A673 (cell line): ENCODE results near the gene FNDC10. TPM values are rescaled to one million over a fixed set of nuclear protein-coding genes. Genes with fewer than 3 reads are reported as not detected.
"Not testable (repeated sequence)": the region's sequence is repeated elsewhere in the genome, so short reads cannot be mapped to it uniquely, and the experiment has no call there.

Experiments used
- BruUV-seq: library from RNA; stranded (reverse); fragments of 400-500 nt; replicated peaks from 2 replicates; lab custom pipeline; 2021; lab: Mats Ljungman, UMichigan
- CTCF ChIA-PET: fragments of 300-600 bp; sonication (Branson Sonifier 250); formaldehyde crosslinking; loops from one replicate; lab custom pipeline; 2022; ENCODE audit warnings: antibody characterized with exemption; lab: Charles Lee
- POLR2A ChIA-PET: fragments of 300-600 bp; sonication (Branson Sonifier 250); formaldehyde crosslinking; loops from one replicate; lab custom pipeline; 2022; ENCODE audit warnings: antibody characterized with exemption; ENCODE audit not compliant: low non-redundant PET; lab: Charles Lee
- DNase-seq: peaks from one replicate; pipeline ENCODE4 v3.0.0-alpha.2; 2015; ENCODE audit warnings: low spot score
- H3K27ac ChIP-seq: fragments of 200-600 bp; sonication (generic); 2 replicates; pipeline ENCODE4 v1.5.1; 2016; ENCODE audit warnings: mixed run types, low read depth, mild to moderate bottlenecking, mixed read lengths, antibody characterized with exemption, low read length; ENCODE audit not compliant: poor library complexity, severe bottlenecking
- H3K27me3 ChIP-seq: fragments of 200-600 bp; sonication (generic); replicated peaks from 2 replicates; pipeline ENCODE4 v1.6.1; 2017; ENCODE audit warnings: mixed run types, low read depth, mild to moderate bottlenecking, mixed read lengths, antibody characterized with exemption, low read length; ENCODE audit not compliant: insufficient read depth, poor library complexity
- H3K36me3 ChIP-seq: fragments of 200-600 bp; sonication (generic); 2 replicates; pipeline ENCODE4 v1.6.1; 2016; ENCODE audit warnings: mixed run types, mild to moderate bottlenecking, mixed read lengths, antibody characterized with exemption, low read length; ENCODE audit not compliant: insufficient read depth, poor library complexity, severe bottlenecking
- H3K4me1 ChIP-seq: fragments of 200-600 bp; sonication (generic); 2 replicates; pipeline ENCODE4 v1.6.1; 2017; ENCODE audit warnings: mixed run types, mild to moderate bottlenecking, mixed read lengths, antibody characterized with exemption, low read length; ENCODE audit not compliant: insufficient read depth, poor library complexity, severe bottlenecking
- H3K4me3 ChIP-seq: fragments of 200-600 bp; sonication (generic); 2 replicates; pipeline ENCODE4 v1.5.1; 2016; ENCODE audit warnings: low read depth, mixed run types, mild to moderate bottlenecking, mixed read lengths, low read length; ENCODE audit not compliant: poor library complexity, severe bottlenecking
- H3K9me3 ChIP-seq: fragments of 200-600 bp; sonication (generic); 2 replicates; pipeline ENCODE4 v1.6.1; 2016; ENCODE audit warnings: mixed run types, low read depth, mild to moderate bottlenecking, mixed read lengths, antibody characterized with exemption, low read length; ENCODE audit not compliant: poor library complexity, severe bottlenecking
- EZH2 ChIP-seq: fragments of 200-600 bp; sonication (generic); IDR thresholded peaks from 2 replicates; pipeline ENCODE4 v1.6.1; 2017; ENCODE audit warnings: borderline replicate concordance, low read depth, mild to moderate bottlenecking, mixed read lengths, antibody characterized with exemption, low read length; ENCODE audit not compliant: poor library complexity, severe bottlenecking
- intact Hi-C: fragments of 100-400 bp; cut with micrococcal nuclease; formaldehyde crosslinking; loops from one replicate; pipeline ENCODE4 v1.10.0; 2022; ENCODE audit not compliant: unreplicated experiment
- total RNA-seq: library from RNA; stranded (reverse); gene quantifications from 2 replicates; pipeline ENCODE4 v1.2.3, GENCODE V29; 2021
- TF ChIP-seq, protein P1 (sequence below): fragments of 300-800, 200-600 bp; sonication (generic); conservative IDR thresholded peaks from 2 replicates; pipeline ENCODE4 v1.5.1; 2017; ENCODE audit warnings: low read depth, mild to moderate bottlenecking, antibody characterized with exemption, low read length, moderate library complexity, mixed read lengths

The FNDC10 gene
- total RNA-seq, 1 experiment from 2014 or later, result 1.7 TPM

DNA sequence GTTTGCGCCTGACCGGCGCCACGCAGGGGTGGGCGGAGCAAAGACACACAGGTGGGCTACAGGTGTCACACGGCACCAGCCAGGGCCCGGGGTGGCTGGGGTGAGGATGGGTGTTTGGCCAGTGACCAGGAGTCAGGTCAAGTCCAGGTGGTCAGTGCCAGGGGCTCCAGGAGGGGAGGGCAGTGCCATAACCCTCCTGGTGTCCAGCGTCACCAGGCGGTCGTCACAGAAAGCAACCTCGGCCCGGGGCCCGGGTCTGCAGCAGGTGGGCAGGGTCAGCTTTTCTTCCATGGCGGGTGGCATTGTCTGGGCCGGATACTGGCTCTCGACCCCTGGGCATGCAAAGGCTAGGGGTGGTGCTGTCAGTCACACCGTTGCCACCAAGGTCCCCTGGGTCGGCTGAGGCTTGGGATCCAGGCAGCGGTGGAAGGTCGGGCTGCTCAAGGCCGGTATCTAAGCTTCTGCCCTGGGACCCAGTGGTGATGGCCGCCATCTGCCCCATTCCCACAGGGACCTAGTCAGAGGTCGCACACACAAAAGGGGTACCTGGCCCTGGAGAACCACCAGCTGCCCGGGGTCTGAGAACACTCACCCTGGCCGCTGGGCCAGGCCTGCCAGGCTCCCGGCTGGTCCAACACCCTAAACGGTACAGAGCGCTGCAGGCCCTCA lies 1.8 kb downstream of the FNDC10 start:
- no TSS peak for BruUV-seq
- intact Hi-C loops, result no loop called here
- Histone ChIP-seq H3K27ac (no peak overlapping the region), H3K9me3 (no peaks in the 10 kb centered on the region), H3K36me3 (no peaks in the 10 kb centered on the region), H3K4me3 (no peak overlapping the region), H3K27me3 (no peaks in the 10 kb centered on the region), H3K4me1 (no peaks in the 10 kb centered on the region)
- ChIA-PET POLR2A (no interaction called here), CTCF (no interaction called here)
- DNase-seq, result no peak
- no peak for TF ChIP-seq EZH2
- TF ChIP-seq, protein P1, sequence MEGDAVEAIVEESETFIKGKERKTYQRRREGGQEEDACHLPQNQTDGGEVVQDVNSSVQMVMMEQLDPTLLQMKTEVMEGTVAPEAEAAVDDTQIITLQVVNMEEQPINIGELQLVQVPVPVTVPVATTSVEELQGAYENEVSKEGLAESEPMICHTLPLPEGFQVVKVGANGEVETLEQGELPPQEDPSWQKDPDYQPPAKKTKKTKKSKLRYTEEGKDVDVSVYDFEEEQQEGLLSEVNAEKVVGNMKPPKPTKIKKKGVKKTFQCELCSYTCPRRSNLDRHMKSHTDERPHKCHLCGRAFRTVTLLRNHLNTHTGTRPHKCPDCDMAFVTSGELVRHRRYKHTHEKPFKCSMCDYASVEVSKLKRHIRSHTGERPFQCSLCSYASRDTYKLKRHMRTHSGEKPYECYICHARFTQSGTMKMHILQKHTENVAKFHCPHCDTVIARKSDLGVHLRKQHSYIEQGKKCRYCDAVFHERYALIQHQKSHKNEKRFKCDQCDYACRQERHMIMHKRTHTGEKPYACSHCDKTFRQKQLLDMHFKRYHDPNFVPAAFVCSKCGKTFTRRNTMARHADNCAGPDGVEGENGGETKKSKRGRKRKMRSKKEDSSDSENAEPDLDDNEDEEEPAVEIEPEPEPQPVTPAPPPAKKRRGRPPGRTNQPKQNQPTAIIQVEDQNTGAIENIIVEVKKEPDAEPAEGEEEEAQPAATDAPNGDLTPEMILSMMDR, result no peak

DNA sequence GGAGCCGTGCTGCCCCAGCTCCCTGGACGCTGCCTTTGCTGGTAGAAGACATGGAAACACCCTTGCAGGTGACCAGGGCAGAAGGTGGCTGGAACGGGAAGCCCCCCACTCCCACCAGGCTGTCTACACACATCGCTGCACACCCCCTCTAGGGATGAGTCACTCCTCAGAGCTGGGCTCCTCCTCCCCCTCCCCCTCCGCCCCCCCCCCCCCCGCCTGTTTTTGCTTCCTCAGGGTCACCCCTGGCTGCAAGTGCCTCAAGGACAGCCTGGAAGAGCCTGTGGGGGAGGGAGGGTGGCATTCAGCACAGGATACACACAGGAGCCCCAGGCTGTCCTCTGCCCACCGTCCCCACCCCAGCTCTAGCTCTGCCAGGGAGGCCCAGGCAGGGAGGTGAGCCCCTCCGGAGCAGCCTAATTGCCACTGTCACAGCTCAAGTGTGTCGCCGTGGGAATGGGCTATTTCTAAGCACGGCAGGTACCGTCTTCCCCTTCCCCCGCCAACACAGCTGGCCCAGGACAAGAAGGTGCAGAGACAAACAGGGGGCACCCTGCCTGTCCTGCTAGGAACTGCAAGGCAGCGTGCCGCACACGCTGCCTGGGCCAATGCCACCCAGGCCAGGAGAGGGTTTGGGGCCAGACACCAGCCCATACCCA lies 2.5 kb downstream of the FNDC10 start:
- BruUV-seq, result no TSS peak
- intact Hi-C loops, result no loop called here
- CTCF ChIA-PET, result interaction anchor here (0.7 kb wide), 1 partner anchor 97 kb away, joined by 8 read pairs; no protein-coding TSS in a partner anchor
- no peak overlapping the region for H3K27ac ChIP-seq
- POLR2A ChIA-PET, result interaction anchor here (0.7 kb wide), 1 partner anchor 106 kb away, joined by 4 read pairs; no protein-coding TSS in a partner anchor
- H3K4me3 ChIP-seq, result no peak overlapping the region
- TF ChIP-seq, protein P1, result peak; percentile 42
- TF ChIP-seq EZH2, result no peak
- H3K9me3 ChIP-seq, result no peaks in the 10 kb centered on the region
- H3K27me3 ChIP-seq, result no peaks in the 10 kb centered on the region
- H3K4me1 ChIP-seq, result no peaks in the 10 kb centered on the region
- DNase-seq, result peak; percentile 53
- no peaks in the 10 kb centered on the region for H3K36me3 ChIP-seq

DNA sequence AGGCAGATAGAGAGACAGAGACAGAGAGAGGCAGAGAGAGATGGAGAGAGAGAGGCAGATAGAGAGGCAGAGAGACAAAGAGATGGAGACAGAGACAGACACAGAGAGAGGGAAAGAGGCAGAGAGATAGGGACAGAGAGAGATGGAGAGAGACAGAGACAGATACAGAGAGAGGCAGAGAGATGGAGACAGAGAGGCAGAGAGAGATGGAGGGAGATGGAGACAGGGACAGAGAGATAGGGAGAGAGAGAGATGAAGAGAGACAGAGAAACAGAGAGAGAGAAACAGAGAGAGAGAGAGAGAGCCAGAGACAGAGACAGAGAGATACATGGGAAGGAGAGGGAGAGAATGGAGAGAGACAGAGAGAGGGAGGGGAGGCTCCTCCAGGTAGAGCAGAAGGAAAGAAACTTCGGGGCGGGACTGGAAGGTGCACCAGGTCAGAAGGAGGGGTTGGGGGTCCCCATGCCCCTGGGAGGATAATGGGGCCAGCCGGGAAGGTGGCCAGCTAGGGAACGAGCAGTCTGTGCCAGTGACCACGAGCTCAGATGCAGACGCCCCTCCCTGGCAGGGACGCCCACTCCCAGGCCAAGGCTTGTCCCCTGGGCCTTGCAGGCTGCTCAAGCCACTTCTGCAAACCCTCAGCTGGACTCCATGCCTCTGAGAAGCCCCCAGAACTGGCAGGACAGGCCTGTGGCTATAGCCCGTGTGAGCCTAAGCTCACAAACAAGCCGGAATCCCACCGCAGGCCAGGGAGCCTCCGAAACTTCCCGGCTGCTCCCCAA lies 3.3 kb downstream of the FNDC10 start:
- ChIA-PET CTCF (interaction anchor here (0.7 kb wide), 1 partner anchor 98 kb away, joined by 8 read pairs; no protein-coding TSS in a partner anchor), POLR2A (interaction anchor here (0.7 kb wide), 1 partner anchor 107 kb away, joined by 4 read pairs; no protein-coding TSS in a partner anchor)
- H3K9me3 ChIP-seq, result no peaks in the 10 kb centered on the region
- H3K4me3 ChIP-seq, result no peak overlapping the region
- H3K36me3 ChIP-seq, result no peaks in the 10 kb centered on the region
- no peak for TF ChIP-seq EZH2
- TF ChIP-seq, protein P1, result no peak
- H3K27me3 ChIP-seq, result no peaks in the 10 kb centered on the region
- BruUV-seq, result no TSS peak
- no peaks in the 10 kb centered on the region for H3K4me1 ChIP-seq
- no peak overlapping the region for H3K27ac ChIP-seq
- DNase-seq, result no peak
- intact Hi-C loops, result no loop called here

DNA sequence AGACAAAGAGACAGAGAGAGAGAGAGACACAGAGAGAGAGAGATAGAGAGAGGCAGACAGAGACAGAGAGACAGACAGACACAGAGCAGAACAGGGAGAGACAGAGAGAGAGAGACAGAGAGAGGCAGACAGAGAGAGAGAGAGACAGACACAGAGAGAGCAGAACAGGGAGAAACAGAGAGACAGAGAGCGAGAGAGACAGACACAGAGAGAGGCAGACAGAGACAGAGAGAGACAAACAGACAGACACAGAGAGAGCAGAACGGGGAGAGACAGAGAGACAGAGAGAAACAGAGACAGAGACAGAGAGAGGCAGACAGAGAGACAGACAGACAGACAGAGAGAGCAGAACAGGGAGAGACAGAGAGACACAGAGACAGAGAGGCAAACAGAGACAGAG lies 4.6 kb downstream of the FNDC10 start:
- H3K9me3 ChIP-seq, POLR2A ChIA-PET, H3K27ac ChIP-seq, DNase-seq, intact Hi-C loops, CTCF ChIA-PET, H3K4me1 ChIP-seq, H3K36me3 ChIP-seq, H3K4me3 ChIP-seq, H3K27me3 ChIP-seq, BruUV-seq: not testable (repeated sequence)
